IPS DF 4.7 (cell line): ENCODE data around the gene CFAP210.
"Not testable (repeated sequence)": the region's sequence is repeated elsewhere in the genome, so short reads cannot be mapped to it uniquely, and the experiment has no call there.

ENCODE experiments used
- DNase-seq: peaks from one replicate; pipeline ENCODE4 v3.0.0-alpha.2; 2013; ENCODE audit warnings: low spot score; ENCODE audit errors: extremely low read depth

The CFAP210 gene

GRCh38 chr2:169713331-169713730, 19.1 kb upstream of the CFAP210 start:
- no peak for DNase-seq

DNA sequence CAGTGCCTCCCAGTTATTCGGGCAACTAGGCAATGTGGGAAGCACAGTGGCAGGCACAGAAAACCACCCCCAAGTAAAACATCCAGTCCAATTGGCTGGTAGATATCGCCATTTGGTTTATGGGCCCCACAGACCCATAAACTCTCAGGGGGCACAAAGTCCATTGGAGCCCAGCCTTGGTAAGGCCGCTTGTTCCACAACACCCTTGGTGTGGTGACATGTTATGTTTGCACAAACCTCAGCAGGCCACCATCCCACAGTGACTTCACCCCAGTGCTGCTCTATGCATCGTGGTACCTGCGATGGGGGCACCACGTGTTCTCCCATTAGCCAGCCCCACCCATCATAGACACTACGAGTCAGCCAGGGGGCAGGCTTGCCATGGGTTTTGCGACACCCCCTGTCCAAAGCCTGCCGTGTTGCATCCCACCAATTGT, 18.6 kb upstream of the CFAP210 start:
- no peak for DNase-seq

- DNase-seq, result no peak
Measured at GRCh38 chr2:169711751-169712509, 17.7 kb upstream of the CFAP210 start.

DNA sequence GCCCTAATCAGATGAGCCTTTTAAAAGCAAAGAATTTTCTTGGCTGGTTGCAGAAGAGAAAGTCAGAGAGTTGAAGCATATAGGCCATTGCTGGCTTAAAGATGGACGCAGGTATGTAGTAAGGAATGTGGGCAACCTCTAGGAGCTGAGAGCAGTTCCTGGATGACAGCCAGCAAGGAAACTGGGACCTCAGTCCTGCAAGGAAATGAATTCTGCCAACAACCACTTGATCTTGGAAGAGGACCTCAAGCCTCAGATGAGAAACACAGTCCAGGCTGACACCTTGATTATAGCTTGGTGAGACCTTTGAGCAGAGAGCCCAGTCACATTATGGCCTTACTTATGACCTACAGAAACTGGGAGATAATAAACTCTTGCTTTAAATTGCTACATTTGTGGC, 15.8 kb upstream of the CFAP210 start:
- no peak for DNase-seq

DNA sequence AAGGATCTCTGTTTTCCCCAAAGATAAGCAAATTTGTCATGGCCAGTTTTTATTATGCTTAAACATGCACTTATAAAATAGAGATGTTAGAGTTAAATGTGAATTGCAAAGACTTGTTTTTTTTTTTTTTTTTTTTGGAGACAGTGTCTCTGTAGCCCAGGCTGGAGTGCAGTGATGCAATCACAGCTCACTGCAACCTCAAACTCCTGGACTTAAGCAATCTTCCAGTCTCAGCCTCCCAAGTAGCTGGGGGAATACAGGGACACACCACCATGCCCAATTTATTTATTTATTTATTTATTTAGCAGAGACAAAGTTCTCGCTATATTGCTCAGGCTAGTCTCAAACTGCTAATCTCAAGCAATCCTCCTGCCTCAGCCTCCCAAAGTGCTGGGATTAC, 15.1 kb upstream of the CFAP210 start:
- no peak for DNase-seq

DNA sequence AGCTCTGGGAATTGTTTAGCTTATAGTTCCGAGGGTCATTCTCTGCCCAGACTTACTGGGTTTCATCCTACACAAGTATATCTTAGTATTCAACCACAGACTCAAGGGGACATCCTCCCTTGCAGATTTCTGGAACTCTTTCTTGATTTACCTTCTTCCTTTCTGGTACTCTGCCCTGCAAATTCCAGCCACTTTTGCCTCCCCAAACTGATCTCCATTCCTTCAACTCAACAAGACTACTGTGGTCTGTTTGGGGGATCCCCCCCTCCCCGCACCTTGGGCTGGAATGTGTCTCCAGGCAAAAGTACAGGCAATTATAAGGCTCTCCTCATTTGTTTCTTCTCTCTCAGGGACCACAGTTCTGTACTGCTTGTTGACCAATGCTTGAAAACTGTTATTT, 13.4 kb upstream of the CFAP210 start:
- no peak for DNase-seq

- no peak for DNase-seq
Measured at GRCh38 chr2:169705927-169706326, 11.7 kb upstream of the CFAP210 start.

DNA sequence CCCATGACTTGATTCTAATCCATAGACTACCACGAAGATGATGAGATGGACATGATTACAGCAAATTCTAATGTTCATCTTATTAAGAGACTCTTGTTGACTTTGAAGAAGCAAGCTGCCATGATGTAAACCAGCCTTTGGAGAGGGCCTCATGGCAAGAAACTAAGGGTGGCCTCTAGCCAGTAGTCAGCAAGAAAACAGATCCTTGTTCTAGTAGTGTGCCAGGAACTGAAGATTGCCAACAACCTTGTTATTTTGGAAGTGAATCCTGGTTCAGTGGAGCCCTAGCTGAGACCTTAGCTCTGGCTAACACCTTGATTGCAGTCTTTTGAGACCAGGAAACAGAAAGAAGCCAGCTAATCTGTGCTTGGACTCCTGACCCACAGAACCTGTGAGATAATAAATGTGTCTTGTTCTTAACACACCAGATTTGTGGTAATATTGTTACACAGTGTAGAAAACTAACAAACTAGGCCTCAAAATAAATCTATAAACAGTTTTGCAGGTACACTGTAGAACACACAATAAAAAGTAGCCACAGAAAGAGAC, 10.0 kb upstream of the CFAP210 start:
- no peak for DNase-seq

- no peak for DNase-seq
Measured at GRCh38 chr2:169702996-169703395, 8.8 kb upstream of the CFAP210 start.

DNA sequence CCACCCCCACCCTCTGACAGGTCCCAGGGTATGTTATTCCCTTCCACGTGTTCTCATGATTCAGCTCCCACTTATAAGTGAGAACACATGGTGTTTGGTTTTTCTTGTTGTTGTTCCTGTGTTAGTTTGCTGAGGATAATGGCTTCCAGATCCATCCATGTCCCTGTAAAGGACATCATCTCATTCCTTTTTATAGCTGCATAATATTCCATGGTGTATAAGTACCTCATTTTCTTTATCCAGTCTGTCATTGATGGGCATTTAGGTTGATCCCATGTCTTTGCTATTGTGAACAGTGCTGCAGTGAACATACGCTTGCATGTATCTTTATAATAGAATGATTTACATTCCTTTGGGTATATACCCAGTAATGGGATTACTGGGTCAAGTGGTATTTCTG, 5.0 kb upstream of the CFAP210 start:
- DNase-seq, result not testable (repeated sequence)

- DNase-seq, result no peak
Measured at GRCh38 chr2:169696381-169696780, 2.2 kb upstream of the CFAP210 start.

DNA sequence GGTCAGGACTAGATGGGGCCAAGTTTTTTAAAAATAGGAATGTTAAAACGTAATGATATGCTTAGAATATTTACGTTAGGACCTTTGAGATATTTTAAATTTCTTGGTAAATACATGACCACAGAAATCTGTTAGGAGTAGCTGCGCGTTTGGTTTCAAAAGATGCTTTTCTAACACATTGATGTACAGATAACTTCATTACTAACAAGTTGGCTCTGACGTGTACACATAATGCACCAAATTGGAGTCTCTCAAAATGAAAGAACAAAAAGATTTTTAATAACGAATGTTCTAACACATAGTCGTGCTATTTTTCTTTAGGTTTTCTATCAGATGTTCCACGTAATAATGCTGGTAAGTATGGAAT, 672 bp upstream of the CFAP210 start:
- no peak for DNase-seq

DNA sequence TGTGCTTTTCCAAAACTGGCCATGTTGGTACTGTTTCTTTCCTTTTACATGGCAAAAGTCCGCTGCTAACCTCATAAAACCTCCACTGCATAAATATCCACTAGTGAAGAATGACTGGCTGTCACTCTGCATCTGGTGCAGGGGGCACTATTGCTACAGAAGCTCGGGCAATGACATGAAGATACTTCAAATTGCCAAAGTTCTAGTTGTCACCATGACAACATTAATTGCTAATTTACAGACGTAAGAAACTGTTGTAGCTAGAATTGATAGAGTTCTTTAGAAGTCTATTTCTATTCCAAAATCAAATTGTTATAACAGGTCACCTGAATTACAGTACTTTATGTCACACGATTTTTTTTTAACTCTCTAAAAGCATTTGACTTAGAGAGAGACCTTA, 845 bp downstream of the CFAP210 start:
- no peak for DNase-seq

DNA sequence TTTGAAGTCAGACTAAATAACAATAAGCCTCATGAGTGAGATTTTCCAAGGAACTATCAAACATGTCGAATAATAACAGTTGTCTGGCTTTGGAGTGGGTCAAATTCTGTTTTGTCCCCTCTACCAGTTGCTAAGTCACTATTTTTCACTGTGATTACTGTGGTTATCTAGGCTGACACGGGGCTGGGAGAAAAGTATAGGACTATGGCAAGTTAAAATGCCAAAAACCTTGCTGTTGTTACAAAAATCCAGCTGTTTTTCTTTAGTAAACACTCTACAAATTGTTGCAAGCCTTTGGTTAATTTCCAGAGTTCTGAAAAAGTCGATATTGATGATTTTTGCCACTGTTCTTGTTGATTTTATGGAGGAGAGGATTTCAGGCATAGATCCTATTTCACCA, 1.5 kb downstream of the CFAP210 start:
- no peak for DNase-seq

DNA sequence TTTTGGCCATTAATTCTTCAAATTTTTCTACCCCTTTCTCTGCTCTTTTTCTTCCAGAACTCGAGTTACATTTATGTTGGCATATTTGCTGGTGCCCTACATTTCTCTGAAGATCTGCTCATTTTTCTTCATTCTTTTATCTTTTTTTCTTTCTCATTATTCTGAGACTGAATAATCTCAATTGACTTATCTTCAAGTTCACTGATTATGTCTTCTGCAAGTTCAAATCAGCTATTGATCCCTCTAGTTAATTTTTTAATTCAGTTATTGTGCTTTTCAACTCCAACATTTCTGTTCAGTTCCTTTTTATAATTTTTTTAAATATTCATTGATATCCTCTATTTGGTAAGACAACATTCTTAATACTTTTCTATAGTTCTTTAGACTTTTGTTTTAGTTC, 3.2 kb downstream of the CFAP210 start:
- no peak for DNase-seq

- DNase-seq, result not testable (repeated sequence)
Measured at GRCh38 chr2:169687943-169688342, 6.3 kb downstream of the CFAP210 start.

- not testable (repeated sequence) for DNase-seq
Measured at GRCh38 chr2:169686825-169687224, 7.4 kb downstream of the CFAP210 start.

GRCh38 chr2:169684712-169685111, 9.5 kb downstream of the CFAP210 start:
- DNase-seq, result not testable (repeated sequence)

DNA sequence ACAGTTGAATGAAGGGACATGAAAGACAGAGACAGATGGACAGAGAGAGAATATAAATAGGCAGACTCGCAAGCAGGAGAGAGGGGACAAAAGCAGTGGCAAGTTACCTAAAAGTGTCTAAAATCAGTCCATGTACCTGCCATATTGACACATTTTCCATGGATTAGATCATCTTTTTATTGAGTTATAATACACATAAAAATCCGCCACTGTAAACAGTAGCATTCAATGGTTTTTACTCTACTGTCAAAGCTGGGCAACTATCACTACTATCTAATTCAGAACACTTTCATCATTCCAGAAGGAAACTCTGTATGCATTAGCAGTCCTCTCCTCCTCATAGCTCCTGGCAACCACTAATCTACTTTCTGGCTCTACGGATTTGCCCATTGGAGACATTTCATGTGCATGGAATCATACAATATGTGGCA, 10.1 kb downstream of the CFAP210 start:
- DNase-seq, result no peak

DNA sequence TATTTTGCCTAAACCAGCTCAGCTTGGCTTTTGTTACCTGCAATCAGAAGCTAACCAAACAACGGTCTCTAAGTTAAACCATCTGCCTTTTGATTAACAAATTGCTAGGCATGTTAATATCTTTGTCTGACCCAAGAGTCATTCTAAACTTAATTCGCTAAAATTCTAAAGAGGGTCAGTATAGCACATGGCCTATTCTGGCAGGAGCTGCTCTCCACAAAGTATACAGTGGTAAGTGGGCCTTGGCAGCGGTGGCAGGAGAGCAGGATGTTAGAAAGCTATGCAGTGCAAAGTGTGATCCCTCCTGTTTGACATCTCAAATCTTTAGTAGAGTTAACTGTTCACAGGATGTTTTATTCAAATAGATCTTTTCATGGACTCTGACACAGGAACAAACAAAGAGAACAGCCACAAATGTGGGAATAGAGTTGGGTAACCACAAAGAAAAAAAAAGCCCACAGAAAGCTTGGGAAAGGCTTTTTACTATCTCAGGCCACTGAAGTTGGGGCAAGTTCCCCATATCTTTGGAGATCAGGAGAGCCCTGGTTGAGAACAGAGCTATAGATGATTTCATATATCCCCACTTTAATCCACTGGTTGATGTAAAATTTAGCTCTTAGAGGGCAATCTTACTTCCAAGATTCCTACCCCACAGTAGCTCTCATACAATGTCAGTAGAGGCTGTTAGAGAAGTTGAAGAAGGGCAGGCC, 10.6 kb downstream of the CFAP210 start:
- no peak for DNase-seq

DNA sequence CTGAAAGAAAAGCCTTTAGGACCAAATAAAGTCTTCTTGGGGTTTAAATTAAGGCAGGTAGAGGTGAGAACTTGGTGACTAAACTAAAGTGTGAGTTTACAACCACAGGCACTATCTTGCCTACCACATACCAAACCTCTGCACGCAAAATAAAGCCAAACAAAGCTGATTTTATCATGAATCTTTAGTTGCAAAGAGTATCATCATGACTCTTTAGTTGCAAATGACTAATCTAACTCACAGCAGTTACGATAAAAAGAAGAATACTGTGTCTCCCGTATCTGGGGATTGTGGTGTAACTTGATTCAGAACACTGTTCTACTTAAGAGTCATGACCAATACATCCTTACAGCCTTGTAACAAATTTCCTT, 11.2 kb downstream of the CFAP210 start:
- DNase-seq, result no peak

- no peak for DNase-seq
Measured at GRCh38 chr2:169676850-169677249, 17.4 kb downstream of the CFAP210 start.

DNA sequence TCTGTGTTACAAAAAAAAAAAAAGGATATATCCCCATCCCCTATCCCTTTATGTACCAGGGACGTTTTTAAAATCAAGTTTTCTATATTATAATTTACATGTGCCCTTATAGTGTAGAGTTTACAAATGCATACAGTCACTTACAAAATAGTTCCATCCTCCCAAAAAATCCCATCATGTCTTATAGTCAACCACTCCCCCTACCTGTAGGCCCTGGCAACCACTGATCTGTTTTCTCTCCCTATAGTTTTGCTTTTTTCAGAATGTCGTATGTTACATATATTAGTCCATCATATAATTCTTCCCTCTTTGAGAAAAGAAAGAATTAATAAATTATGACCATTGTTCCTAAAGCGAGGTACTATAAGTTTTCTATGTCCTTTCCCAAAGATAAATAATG, 17.8 kb downstream of the CFAP210 start:
- DNase-seq, result no peak
